Cerebellar cortex (tissue), 1 donor: ENCODE results near the gene ADORA2A.
"Not testable (repeated sequence)": the region's sequence is repeated elsewhere in the genome, so short reads cannot be mapped to it uniquely, and the experiment has no call there.

Experiments used
- DNase-seq: peaks from one replicate; pipeline ENCODE4 v3.0.0-alpha.2; 2015; ENCODE audit warnings: low spot score

Gene ADORA2A

GRCh38 chr22:24489011-24489410, 61.6 kb downstream of the ADORA2A start:
- no peak for DNase-seq

GRCh38 chr22:24489434-24489833, 62.0 kb downstream of the ADORA2A start:
- not testable (repeated sequence) for DNase-seq
